Liver (tissue), 3 donors: ENCODE measurements around the gene WNT11.

Source experiments
- GABPA ChIP-seq, 2 donors: IDR thresholded peaks in 1 of 2; conservative IDR thresholded peaks in 1 of 2; 2 replicates each; pipeline ENCODE4 v1.6.1; 2016; ENCODE audit warnings: antibody characterized with exemption in 2 of 2, mild to moderate bottlenecking in 1 of 2, moderate library complexity in 1 of 2
- NR2F2 ChIP-seq: IDR thresholded peaks from 2 replicates; pipeline ENCODE4 v1.6.1; 2016; ENCODE audit warnings: antibody characterized with exemption
- RXRA ChIP-seq, 2 donors: IDR thresholded peaks; 2 replicates each; pipeline ENCODE4 v1.6.1; 2017 to 2018; ENCODE audit warnings: antibody characterized with exemption in 2 of 2, mild to moderate bottlenecking in 1 of 2
- SP1 ChIP-seq: IDR thresholded peaks from 2 replicates; pipeline ENCODE4 v1.6.1; 2018; ENCODE audit warnings: antibody characterized with exemption, mild to moderate bottlenecking
- TF ChIP-seq, protein P1 (sequence below): fragments of 150-350 bp; IDR thresholded peaks from 2 replicates; pipeline ENCODE4 v1.5.1; 2017; ENCODE audit warnings: improper control_type of control experiment, low read depth, low read length; ENCODE audit not compliant: missing input control
- TF ChIP-seq, protein P2 (sequence below): IDR thresholded peaks from 2 replicates; pipeline ENCODE4 v1.6.1; 2016; ENCODE audit warnings: antibody characterized with exemption, mild to moderate bottlenecking
- donor health status: healthy.
- donor health status: healthy.

DNA sequence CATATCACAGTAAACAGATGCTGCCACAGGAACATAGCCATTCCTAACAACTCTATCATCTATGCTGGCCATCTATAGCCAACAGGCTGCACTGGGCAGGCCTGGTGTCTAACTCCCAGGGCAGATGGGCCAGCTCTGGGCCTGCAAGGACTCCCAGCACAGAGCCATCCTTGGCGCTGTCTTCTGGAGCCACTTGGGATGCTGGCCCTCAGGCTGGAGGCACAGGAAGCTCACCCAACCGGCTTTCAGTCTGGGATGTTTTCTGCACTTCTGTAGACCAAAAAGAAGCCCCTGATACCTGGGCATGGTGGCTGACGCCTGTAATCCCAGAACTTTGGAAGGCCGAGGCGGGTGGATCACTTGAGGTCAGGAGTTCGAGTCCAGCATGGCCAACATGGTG lies 40.8 kb upstream of the WNT11 start:
- TF ChIP-seq, protein P1, sequence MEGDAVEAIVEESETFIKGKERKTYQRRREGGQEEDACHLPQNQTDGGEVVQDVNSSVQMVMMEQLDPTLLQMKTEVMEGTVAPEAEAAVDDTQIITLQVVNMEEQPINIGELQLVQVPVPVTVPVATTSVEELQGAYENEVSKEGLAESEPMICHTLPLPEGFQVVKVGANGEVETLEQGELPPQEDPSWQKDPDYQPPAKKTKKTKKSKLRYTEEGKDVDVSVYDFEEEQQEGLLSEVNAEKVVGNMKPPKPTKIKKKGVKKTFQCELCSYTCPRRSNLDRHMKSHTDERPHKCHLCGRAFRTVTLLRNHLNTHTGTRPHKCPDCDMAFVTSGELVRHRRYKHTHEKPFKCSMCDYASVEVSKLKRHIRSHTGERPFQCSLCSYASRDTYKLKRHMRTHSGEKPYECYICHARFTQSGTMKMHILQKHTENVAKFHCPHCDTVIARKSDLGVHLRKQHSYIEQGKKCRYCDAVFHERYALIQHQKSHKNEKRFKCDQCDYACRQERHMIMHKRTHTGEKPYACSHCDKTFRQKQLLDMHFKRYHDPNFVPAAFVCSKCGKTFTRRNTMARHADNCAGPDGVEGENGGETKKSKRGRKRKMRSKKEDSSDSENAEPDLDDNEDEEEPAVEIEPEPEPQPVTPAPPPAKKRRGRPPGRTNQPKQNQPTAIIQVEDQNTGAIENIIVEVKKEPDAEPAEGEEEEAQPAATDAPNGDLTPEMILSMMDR, result no peak
- TF ChIP-seq NR2F2, result no peak
- TF ChIP-seq, protein P2, sequence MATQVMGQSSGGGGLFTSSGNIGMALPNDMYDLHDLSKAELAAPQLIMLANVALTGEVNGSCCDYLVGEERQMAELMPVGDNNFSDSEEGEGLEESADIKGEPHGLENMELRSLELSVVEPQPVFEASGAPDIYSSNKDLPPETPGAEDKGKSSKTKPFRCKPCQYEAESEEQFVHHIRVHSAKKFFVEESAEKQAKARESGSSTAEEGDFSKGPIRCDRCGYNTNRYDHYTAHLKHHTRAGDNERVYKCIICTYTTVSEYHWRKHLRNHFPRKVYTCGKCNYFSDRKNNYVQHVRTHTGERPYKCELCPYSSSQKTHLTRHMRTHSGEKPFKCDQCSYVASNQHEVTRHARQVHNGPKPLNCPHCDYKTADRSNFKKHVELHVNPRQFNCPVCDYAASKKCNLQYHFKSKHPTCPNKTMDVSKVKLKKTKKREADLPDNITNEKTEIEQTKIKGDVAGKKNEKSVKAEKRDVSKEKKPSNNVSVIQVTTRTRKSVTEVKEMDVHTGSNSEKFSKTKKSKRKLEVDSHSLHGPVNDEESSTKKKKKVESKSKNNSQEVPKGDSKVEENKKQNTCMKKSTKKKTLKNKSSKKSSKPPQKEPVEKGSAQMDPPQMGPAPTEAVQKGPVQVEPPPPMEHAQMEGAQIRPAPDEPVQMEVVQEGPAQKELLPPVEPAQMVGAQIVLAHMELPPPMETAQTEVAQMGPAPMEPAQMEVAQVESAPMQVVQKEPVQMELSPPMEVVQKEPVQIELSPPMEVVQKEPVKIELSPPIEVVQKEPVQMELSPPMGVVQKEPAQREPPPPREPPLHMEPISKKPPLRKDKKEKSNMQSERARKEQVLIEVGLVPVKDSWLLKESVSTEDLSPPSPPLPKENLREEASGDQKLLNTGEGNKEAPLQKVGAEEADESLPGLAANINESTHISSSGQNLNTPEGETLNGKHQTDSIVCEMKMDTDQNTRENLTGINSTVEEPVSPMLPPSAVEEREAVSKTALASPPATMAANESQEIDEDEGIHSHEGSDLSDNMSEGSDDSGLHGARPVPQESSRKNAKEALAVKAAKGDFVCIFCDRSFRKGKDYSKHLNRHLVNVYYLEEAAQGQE, result no peak
- no peak for TF ChIP-seq SP1
- TF ChIP-seq RXRA (IDR thresholded peaks at IDR 0.05), result no peak
- TF ChIP-seq GABPA (IDR thresholded peaks at IDR 0.05 in 1 of 2, conservative IDR thresholded peaks at IDR 0.05 in 1 of 2), result no peak
